Hepatic stellate cell (primary cell): ENCODE data around the gene NAGPA.
A peak's percentile ranks its signal among the peaks of the same experiment; 100 is the strongest.
"Not testable (repeated sequence)": the region's sequence is repeated elsewhere in the genome, so short reads cannot be mapped to it uniquely, and the experiment has no call there.

Source experiments
- DNase-seq: peaks from one replicate; pipeline ENCODE4 v3.0.0; 2011; ENCODE audit warnings: low spot score

The NAGPA gene

GRCh38 chr16:5062051-5062450, 28.3 kb upstream of the NAGPA start:
- no peak for DNase-seq

- DNase-seq: no peak
Measured at GRCh38 chr16:5060073-5060641, 26.4 kb upstream of the NAGPA start.

GRCh38 chr16:5059386-5060072, 25.8 kb upstream of the NAGPA start:
- no peak for DNase-seq

GRCh38 chr16:5058476-5058875, 24.7 kb upstream of the NAGPA start:
- DNase-seq: no peak

GRCh38 chr16:5056352-5056751, 22.6 kb upstream of the NAGPA start:
- DNase-seq: no peak

GRCh38 chr16:5054876-5055865, 21.4 kb upstream of the NAGPA start:
- DNase-seq: no peak

- DNase-seq: no peak
Measured at GRCh38 chr16:5046914-5047313, 13.2 kb upstream of the NAGPA start.

GRCh38 chr16:5045499-5046115, 11.9 kb upstream of the NAGPA start:
- no peak for DNase-seq

- DNase-seq: not testable (repeated sequence)
Measured at GRCh38 chr16:5044581-5044980, 10.8 kb upstream of the NAGPA start.

GRCh38 chr16:5044011-5044540, 10.3 kb upstream of the NAGPA start:
- DNase-seq: no peak

- DNase-seq: peak; percentile 37
Measured at GRCh38 chr16:5042574-5043171, 8.9 kb upstream of the NAGPA start.

- peak; percentile 43 for DNase-seq
Measured at GRCh38 chr16:5041600-5042133, 7.9 kb upstream of the NAGPA start.

- no peak for DNase-seq
Measured at GRCh38 chr16:5040451-5040850, 6.7 kb upstream of the NAGPA start.

- peak; percentile 61 for DNase-seq
Measured at GRCh38 chr16:5036228-5037156, 2.8 kb upstream of the NAGPA start.

GRCh38 chr16:5035909-5036227, 2.1 kb upstream of the NAGPA start:
- DNase-seq: no peak

GRCh38 chr16:5034167-5034523, 410 bp upstream of the NAGPA start:
- no peak for DNase-seq

- no peak for DNase-seq
Measured at GRCh38 chr16:5032748-5033167, 977 bp downstream of the NAGPA start.

- no peak for DNase-seq
Measured at GRCh38 chr16:5031601-5032000, 2.1 kb downstream of the NAGPA start.

GRCh38 chr16:5030251-5030870, 3.4 kb downstream of the NAGPA start:
- no peak for DNase-seq

- DNase-seq: no peak
Measured at GRCh38 chr16:5028950-5029475, 4.7 kb downstream of the NAGPA start.
